K562 (cell line): ENCODE data around the gene FMNL1. TPM values are rescaled to one million over a fixed set of nuclear protein-coding genes. Genes with fewer than 3 reads are reported as not detected.

ENCODE experiments used
- ATAC-seq: fragments of 200-7000 bp; cut with Tn5 transposase; 3 replicates; pipeline ENCODE4 v1.9.1; 2020; ENCODE audit warnings: moderate library complexity
- BruUV-seq: library from RNA; stranded (reverse); fragments of 400-500 nt; replicated peaks from 2 replicates; lab custom pipeline; 2021; lab: Mats Ljungman, UMichigan
- CTCF ChIA-PET: fragments of 300-600 bp; formaldehyde crosslinking; extraction: SDS; loops from one replicate; lab custom pipeline; 2021; ENCODE audit warnings: low intra/inter-chr PET ratio; lab: Yijun Ruan, JAX
- POLR2A ChIA-PET: fragments of 300-600, 350-650 bp; sonication (Branson Sonifier 250); formaldehyde crosslinking; extraction: SDS; loops from one replicate; lab custom pipeline; 2021; ENCODE audit warnings: antibody characterized with exemption, inconsistent platforms; lab: Yijun Ruan, JAX
- DNase-seq, 4 experiments: peaks; one replicate each; pipeline versions ENCODE4 v3.0.0 to v3.0.0-alpha.2; 2011 to 2018; ENCODE audit warnings: low spot score in 3 of 4, mixed read lengths in 3 of 4; ENCODE audit errors: extremely low read depth in 1 of 4
- FAIRE-seq: peaks from 2 replicates; lab custom pipeline; 2011; peaks lifted over from hg19 to GRCh38; lab: Jason Lieb, UNC
- H2AFZ ChIP-seq: 2 replicates; pipeline ENCODE4 v1.6.0; 2011; ENCODE audit warnings: low read depth, low read length, control low read depth, inconsistent platforms
- H3K27ac ChIP-seq: fragments of 200-600 bp; 3 replicates; pipeline ENCODE4 v1.8.0; 2011; ENCODE audit warnings: low read depth, mild to moderate bottlenecking, control low read depth, inconsistent platforms, low read length, moderate library complexity, mixed read lengths; ENCODE audit errors: extremely low read depth
- H3K27me3 ChIP-seq, 2 experiments: fragments of 300-600 bp in 1 of 2; 2 replicates in 1 of 2; 3 replicates in 1 of 2; pipeline versions ENCODE4 v1.6.0 to v1.8.0; 2011; ENCODE audit warnings: inconsistent platforms in 2 of 2, low read length in 2 of 2, mild to moderate bottlenecking in 1 of 2, mixed read lengths in 1 of 2, moderate library complexity in 1 of 2; ENCODE audit not compliant: control insufficient read depth in 2 of 2, insufficient read depth in 2 of 2
- H3K36me3 ChIP-seq: fragments of 300-600 bp; 3 replicates; pipeline ENCODE4 v1.8.0; 2011; ENCODE audit warnings: mild to moderate bottlenecking, low read length, inconsistent platforms; ENCODE audit not compliant: control insufficient read depth, insufficient read depth
- H3K4me1 ChIP-seq, 2 experiments: fragments of 200-600 bp in 1 of 2; replicated peaks in 1 of 2; 2 replicates in 1 of 2; 3 replicates in 1 of 2; pipeline versions ENCODE4 v1.5.1 to v1.8.0; 2011; ENCODE audit warnings: inconsistent platforms in 2 of 2, low read length in 2 of 2, mild to moderate bottlenecking in 1 of 2, mixed read lengths in 1 of 2, moderate library complexity in 1 of 2; ENCODE audit not compliant: control insufficient read depth in 2 of 2, insufficient read depth in 2 of 2
- H3K4me2 ChIP-seq: 2 replicates; pipeline ENCODE4 v1.6.1; 2011; ENCODE audit warnings: low read length, control low read depth, inconsistent platforms, mixed read lengths; ENCODE audit not compliant: insufficient read depth
- H3K4me3 ChIP-seq: fragments of 200-600 bp; sonication (generic), shearing (Covaris generic); 2 replicates; pipeline ENCODE4 v1.5.1; 2016; ENCODE audit warnings: control low read depth, inconsistent platforms
- H3K79me2 ChIP-seq: fragments of 200-600 bp; 3 replicates; pipeline ENCODE4 v1.8.0; 2011; ENCODE audit warnings: low read length, inconsistent platforms; ENCODE audit not compliant: control insufficient read depth, insufficient read depth
- H3K9ac ChIP-seq, 2 experiments: 2 replicates each; pipeline versions ENCODE4 v1.6.0 to v1.6.1; 2011; ENCODE audit warnings: low read depth in 2 of 2, low read length in 2 of 2, control low read depth in 1 of 2, inconsistent platforms in 1 of 2, mild to moderate bottlenecking in 1 of 2, mixed read lengths in 1 of 2; ENCODE audit not compliant: insufficient read depth in 1 of 2
- H3K9me1 ChIP-seq: one replicate; pipeline ENCODE4 v1.6.0; 2011; ENCODE audit warnings: inconsistent platforms, mild to moderate bottlenecking, low read length, moderate library complexity; ENCODE audit not compliant: control insufficient read depth, insufficient read depth
- H3K9me3 ChIP-seq: replicated peaks from 2 replicates; pipeline ENCODE4 v1.5.1; 2011; ENCODE audit warnings: low read depth, low read length, inconsistent platforms; ENCODE audit not compliant: control insufficient read depth, insufficient read depth
- H4K20me1 ChIP-seq: replicated peaks from 2 replicates; pipeline ENCODE4 v1.6.1; 2011; ENCODE audit warnings: low read length, inconsistent platforms, mixed read lengths; ENCODE audit not compliant: control insufficient read depth, insufficient read depth
- CBX8 ChIP-seq: fragments of 200-600 bp; sonication (generic); IDR thresholded peaks from 2 replicates; pipeline ENCODE4 v1.6.1; 2012; ENCODE audit warnings: borderline replicate concordance, mixed run types, low read depth, mild to moderate bottlenecking, moderate library complexity, mixed read lengths, low read length, control low read depth, inconsistent platforms; ENCODE audit not compliant: poor library complexity, severe bottlenecking; ENCODE audit errors: extremely low read depth
- DDX20 ChIP-seq: fragments of 450-650 bp; IDR thresholded peaks from 2 replicates; pipeline ENCODE4 v1.6.1; 2016; ENCODE audit warnings: missing genetic modification characterization, low read depth, mild to moderate bottlenecking, missing compliant biosample characterization, moderate library complexity
- HDGF ChIP-seq: fragments of 450-650 bp; IDR thresholded peaks from 2 replicates; pipeline ENCODE4 v1.6.1; 2016
- HIVEP1 ChIP-seq: fragments of 250-450 bp; sonication (Bioruptor Pico); IDR thresholded peaks from 2 replicates; pipeline ENCODE4 v1.4.0; 2020; ENCODE audit warnings: mild to moderate bottlenecking
- IFI16 ChIP-seq: fragments of 250-450 bp; sonication (Bioruptor Pico); IDR thresholded peaks from 2 replicates; pipeline ENCODE4 v2.1.2; 2022; ENCODE audit warnings: mild to moderate bottlenecking, inconsistent platforms
- RB1 ChIP-seq: fragments of 450-650 bp; IDR thresholded peaks from 2 replicates; pipeline ENCODE4 v1.6.1; 2017; ENCODE audit warnings: low read depth, mild to moderate bottlenecking
- RBFOX2 ChIP-seq: fragments of 200-400 bp; formaldehyde crosslinking; IDR thresholded peaks from 2 replicates; pipeline ENCODE4 v1.6.1; 2017; ENCODE audit warnings: low read depth, mild to moderate bottlenecking, low read length, moderate library complexity
- TRIM28 ChIP-seq: fragments of 450-650 bp; IDR thresholded peaks from 2 replicates; pipeline ENCODE4 v1.6.1; 2017
- TSC22D4 ChIP-seq: fragments of 450-650 bp; IDR thresholded peaks from 2 replicates; pipeline ENCODE4 v1.6.1; 2016; ENCODE audit warnings: missing genetic modification characterization, missing biosample characterization, control low read depth
- YY1 ChIP-seq, 3 experiments: IDR thresholded peaks; 2 replicates each; pipeline ENCODE4 v1.6.1; 2011; ENCODE audit warnings: low read length in 2 of 3, mild to moderate bottlenecking in 2 of 3, moderate library complexity in 2 of 3, borderline replicate concordance in 1 of 3, control low read depth in 1 of 3, low read depth in 1 of 3; ENCODE audit not compliant: insufficient read depth in 3 of 3, insufficient replicate concordance in 2 of 3, control insufficient read depth in 1 of 3, insufficient read length in 1 of 3; ENCODE audit errors: extremely low read depth in 1 of 3
- ZBTB12 ChIP-seq: fragments of 250-450 bp; sonication (Bioruptor Pico); IDR thresholded peaks from 2 replicates; pipeline ENCODE4 v1.4.0; 2020
- ZBTB17 ChIP-seq: fragments of 450-650 bp; formaldehyde crosslinking; IDR thresholded peaks from 2 replicates; pipeline ENCODE4 v1.4.0; 2020; ENCODE audit warnings: mild to moderate bottlenecking
- ZNF41 ChIP-seq: fragments of 250-450 bp; sonication (Bioruptor Pico); conservative IDR thresholded peaks from 2 replicates; pipeline ENCODE4 v1.4.0; 2020; ENCODE audit warnings: mild to moderate bottlenecking
- ZNF561 ChIP-seq: fragments of 450-650 bp; formaldehyde crosslinking; conservative IDR thresholded peaks from 2 replicates; pipeline ENCODE4 v1.4.0; 2020; ENCODE audit warnings: mild to moderate bottlenecking, moderate library complexity
- WGBS: fragments of 100-300 bp; shearing (Covaris generic); methylation state at CpG from one replicate; pipeline ENCODE4 v1.1.6; 2016; ENCODE audit warnings: low coverage, mixed read lengths; ENCODE audit not compliant: insufficient coverage; ENCODE audit errors: missing lambda C conversion rate; 5-methylcytosine and 5-hydroxymethylcytosine counted together
- in situ Hi-C: fragments of 300-500 bp; cut with MboI; formaldehyde crosslinking; loops from 4 replicates; pipeline ENCODE4 v1.15.0; 2018; ENCODE audit warnings: inconsistent platforms, mixed read lengths
- intact Hi-C: fragments of 100-400 bp; cut with micrococcal nuclease; formaldehyde crosslinking; loops from 2 replicates; pipeline ENCODE4 v1.14.2; 2022
- polyA plus RNA-seq, 8 experiments: library from polyadenylated mRNA; depleted of rRNA in 4 of 8; stranded (reverse) in 5 of 8; unstranded in 3 of 8; fragments of >200 nt; fragmentation: Nextera tagmentation in 2 of 8; fragmentation: Illumina TruSeq in 1 of 8; extraction: Ambion mirVana in 2 of 8; extraction: Trizol in 1 of 8; gene quantifications; 2 replicates each; pipeline versions ENCODE4 v1.2.1 to v1.2.3, GENCODE V29; 2011 to 2014; ENCODE audit warnings: inconsistent platforms in 1 of 8, missing spikeins in 1 of 8
- total RNA-seq, 7 experiments: library from RNA; depleted of rRNA in 6 of 7; stranded (reverse); fragments of >200 nt in 6 of 7; fragmentation: Illumina TruSeq in 2 of 7; extraction: Trizol in 2 of 7; gene quantifications; 2 replicates each; pipeline versions ENCODE4 v1.2.1 to v1.2.3, GENCODE V29; 2011 to 2021; ENCODE audit warnings: low replicate concordance in 1 of 7
- TF ChIP-seq, protein P1 (sequence below): fragments of 250-450 bp; sonication (Bioruptor Pico); IDR thresholded peaks from 2 replicates; pipeline ENCODE4 v1.8.0; 2021; ENCODE audit warnings: borderline replicate concordance, mild to moderate bottlenecking, moderate library complexity; ENCODE audit not compliant: poor library complexity, severe bottlenecking
- TF ChIP-seq, protein P2 (sequence below): fragments of 450-650 bp; IDR thresholded peaks from 2 replicates; pipeline ENCODE4 v1.6.1; 2017; ENCODE audit warnings: antibody characterized with exemption, mild to moderate bottlenecking

The FMNL1 gene
- total and polyA plus RNA-seq, 9 of the 15 experiments (the other 6 are each of a cell fraction or from before 2014, with no cell fraction given): 0.70 to 36.6 (median 7.7) TPM

- FAIRE-seq: no peak
- DNase-seq: no peak
- intact Hi-C loops: no loop called here
- TF ChIP-seq RB1 (no peak), HDGF (no peak), TRIM28 (no peak), RBFOX2 (peak; percentile 35; the same call in 1 of the 2 replicates), ZBTB17 (CRISPR knock-in tag) (no peak), ZNF41 (no peak), DDX20 (tag) (no peak), IFI16 (CRISPR knock-in tag) (no peak), YY1 (IDR thresholded peaks at IDR 0.05; ENCODE audit: borderline replicate concordance in 1 of 3, control insufficient read depth in 1 of 3, extremely low read depth in 1 of 3, insufficient read depth in 3 of 3, insufficient read length in 1 of 3, insufficient replicate concordance in 2 of 3, low read depth in 1 of 3, low read length in 2 of 3) (peak in 1 of 3 experiments; percentile 11), CBX8 (no peak), ZBTB12 (no peak), HIVEP1 (CRISPR knock-in tag) (no peak), ZNF561 (CRISPR knock-in tag) (no peak), TSC22D4 (tag) (no peak)
- TF ChIP-seq, protein P1, sequence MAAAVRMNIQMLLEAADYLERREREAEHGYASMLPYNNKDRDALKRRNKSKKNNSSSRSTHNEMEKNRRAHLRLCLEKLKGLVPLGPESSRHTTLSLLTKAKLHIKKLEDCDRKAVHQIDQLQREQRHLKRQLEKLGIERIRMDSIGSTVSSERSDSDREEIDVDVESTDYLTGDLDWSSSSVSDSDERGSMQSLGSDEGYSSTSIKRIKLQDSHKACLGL: no peak
- TF ChIP-seq, protein P2, sequence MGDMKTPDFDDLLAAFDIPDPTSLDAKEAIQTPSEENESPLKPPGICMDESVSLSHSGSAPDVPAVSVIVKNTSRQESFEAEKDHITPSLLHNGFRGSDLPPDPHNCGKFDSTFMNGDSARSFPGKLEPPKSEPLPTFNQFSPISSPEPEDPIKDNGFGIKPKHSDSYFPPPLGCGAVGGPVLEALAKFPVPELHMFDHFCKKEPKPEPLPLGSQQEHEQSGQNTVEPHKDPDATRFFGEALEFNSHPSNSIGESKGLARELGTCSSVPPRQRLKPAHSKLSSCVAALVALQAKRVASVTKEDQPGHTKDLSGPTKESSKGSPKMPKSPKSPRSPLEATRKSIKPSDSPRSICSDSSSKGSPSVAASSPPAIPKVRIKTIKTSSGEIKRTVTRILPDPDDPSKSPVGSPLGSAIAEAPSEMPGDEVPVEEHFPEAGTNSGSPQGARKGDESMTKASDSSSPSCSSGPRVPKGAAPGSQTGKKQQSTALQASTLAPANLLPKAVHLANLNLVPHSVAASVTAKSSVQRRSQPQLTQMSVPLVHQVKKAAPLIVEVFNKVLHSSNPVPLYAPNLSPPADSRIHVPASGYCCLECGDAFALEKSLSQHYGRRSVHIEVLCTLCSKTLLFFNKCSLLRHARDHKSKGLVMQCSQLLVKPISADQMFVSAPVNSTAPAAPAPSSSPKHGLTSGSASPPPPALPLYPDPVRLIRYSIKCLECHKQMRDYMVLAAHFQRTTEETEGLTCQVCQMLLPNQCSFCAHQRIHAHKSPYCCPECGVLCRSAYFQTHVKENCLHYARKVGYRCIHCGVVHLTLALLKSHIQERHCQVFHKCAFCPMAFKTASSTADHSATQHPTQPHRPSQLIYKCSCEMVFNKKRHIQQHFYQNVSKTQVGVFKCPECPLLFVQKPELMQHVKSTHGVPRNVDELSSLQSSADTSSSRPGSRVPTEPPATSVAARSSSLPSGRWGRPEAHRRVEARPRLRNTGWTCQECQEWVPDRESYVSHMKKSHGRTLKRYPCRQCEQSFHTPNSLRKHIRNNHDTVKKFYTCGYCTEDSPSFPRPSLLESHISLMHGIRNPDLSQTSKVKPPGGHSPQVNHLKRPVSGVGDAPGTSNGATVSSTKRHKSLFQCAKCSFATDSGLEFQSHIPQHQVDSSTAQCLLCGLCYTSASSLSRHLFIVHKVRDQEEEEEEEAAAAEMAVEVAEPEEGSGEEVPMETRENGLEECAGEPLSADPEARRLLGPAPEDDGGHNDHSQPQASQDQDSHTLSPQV: peak; percentile 45; the same call in 1 of the 2 replicates
Measured at GRCh38 chr17:45225051-45225700, 3.5 kb downstream of the FMNL1 start.

More at GRCh38 chr17:45225051-45225700, 3.5 kb downstream of the FMNL1 start:
- Histone ChIP-seq H3K27me3 (no peaks in the 10 kb centered on the region), H3K9me3 (no peaks in the 10 kb centered on the region), H3K79me2 (peaks cover 75% of the 10 kb centered on the region), H3K4me3 (peak overlapping the region; percentile 20; the same call in 1 of the 2 replicates), H3K9me1 (no peaks in the 10 kb centered on the region), H3K4me1 (peaks cover 75 to 91% of the 10 kb centered on the region in 2 experiments), H4K20me1 (no peaks in the 10 kb centered on the region), H3K27ac (peak overlapping the region; percentile 90), H3K36me3 (no peaks in the 10 kb centered on the region), H3K4me2 (peak overlapping the region; percentile 82), H2AFZ (no peak overlapping the region), H3K9ac (peak overlapping the region; percentile 77 to 82)
- in situ Hi-C loops: no loop called here
- ChIA-PET CTCF (no interaction called here), POLR2A (interaction anchor here (9.0 kb wide), 1 partner anchor 75 kb away, joined by 92 read pairs; the partner anchor contains the start of gene HEXIM1)
- no TSS peak for BruUV-seq
- WGBS: 53% methylated on average over 6 of the region's 7 CpGs
- no peak for ATAC-seq
